NCI-H2227 treated with DMSO at 0.1 percent for 48 hours (cell line): Measurements from ENCODE around the gene CWC15.
"Not testable (repeated sequence)": the region's sequence is repeated elsewhere in the genome, so short reads cannot be mapped to it uniquely, and the experiment has no call there.

ENCODE experiments used
- DNase-seq: peaks from one replicate; lab custom pipeline; 2025; lab: John Stamatoyannopoulos, UW

Gene CWC15

GRCh38 chr11:94913718-94914394 is 59.5 kb downstream of the CWC15 start:
- not testable (repeated sequence) for DNase-seq

- no peak for DNase-seq
Measured at GRCh38 chr11:94912806-94913205, 60.5 kb downstream of the CWC15 start.
